ENCODE data around the gene HSP90AB1. TPM values are rescaled to one million over a fixed set of nuclear protein-coding genes. Genes with fewer than 3 reads are reported as not detected.

The HSP90AB1 gene
- total and polyA plus RNA-seq, 9 of the 15 experiments (the other 6 are each of a cell fraction or from before 2014, with no cell fraction given) = 1,780 to 3,358 (median 2,262) TPM

- H3K4me3 ChIP-seq = no peak overlapping the region
- no peaks in the 10 kb centered on the region for H3K27me3 ChIP-seq (ENCODE audit: control insufficient read depth in 2 of 2, insufficient read depth in 2 of 2, low read length in 2 of 2)
- WGBS (ENCODE audit: insufficient coverage, low coverage, missing lambda C conversion rate) = 86% methylated on average over 16 of the region's 16 CpGs
- peaks cover 9% of the 10 kb centered on the region; the same call in 1 of the 3 replicates for H3K79me2 ChIP-seq (ENCODE audit: control insufficient read depth, insufficient read depth, low read length)
- H2AFZ ChIP-seq (ENCODE audit: low read depth, low read length) = no peak overlapping the region
- peak overlapping the region in 1 of 2 experiments; percentile 66; a peak in 2 of 4 replicates for H3K9ac ChIP-seq (ENCODE audit: insufficient read depth in 1 of 2, low read depth in 2 of 2, low read length in 2 of 2)
- CTCF ChIA-PET (ENCODE audit: low intra/inter-chr PET ratio) = interaction anchor here (0.7 to 3.3 kb wide), 2 partner anchors 14 to 60 kb away, joined by 3 to 26 read pairs; no protein-coding TSS in a partner anchor
- in situ Hi-C loops (cut with MboI) = no loop called here
- POLR2A ChIA-PET = interaction anchor here (1.1 to 6.0 kb wide), 2 partner anchors 14 to 101 kb away, joined by 3 to 90 read pairs; partner anchors contain the start of gene HSP90AB1
- FAIRE-seq (no peak), ATAC-seq (no peak), DNase-seq (ENCODE audit: extremely low read depth in 1 of 4, low spot score in 3 of 4) (no peak)
- no peaks in the 10 kb centered on the region for H3K9me1 ChIP-seq (ENCODE audit: control insufficient read depth, insufficient read depth, low read length)
- intact Hi-C loops (cut with micrococcal nuclease) = no loop called here
- H4K20me1 ChIP-seq (replicated peaks; ENCODE audit: control insufficient read depth, insufficient read depth, low read length) = no peaks in the 10 kb centered on the region
- no peak overlapping the region for H3K27ac ChIP-seq (ENCODE audit: extremely low read depth, low read depth, low read length)
- no peaks in the 10 kb centered on the region for H3K9me3 ChIP-seq (replicated peaks; ENCODE audit: control insufficient read depth, insufficient read depth, low read depth, low read length)
- H3K4me1 ChIP-seq (replicated peaks in 1 of 2; ENCODE audit: control insufficient read depth in 2 of 2, insufficient read depth in 2 of 2, low read length in 2 of 2) = peaks cover 11 to 40% of the 10 kb centered on the region in 2 experiments; a peak in 4 of 5 replicates
- TF ChIP-seq HDAC6 (IDR thresholded peaks at IDR 0.05; ENCODE audit: low read depth, low read length) = no peak
- TF ChIP-seq SIX5 (IDR thresholded peaks at IDR 0.05; ENCODE audit: borderline replicate concordance in 1 of 2, insufficient read depth in 1 of 2, low read depth in 1 of 2, low read length in 2 of 2) = no peak
- peak; percentile 18; the same call in 1 of the 2 replicates for TF ChIP-seq RBFOX2 (IDR thresholded peaks at IDR 0.05; ENCODE audit: low read depth, low read length)
- no peak for TF ChIP-seq SMAD2 (IDR thresholded peaks at IDR 0.05; ENCODE audit: low read depth, low read length)
- 0 out of 2 replicates have a peak, but pooled peaks have one; percentile 22 for TF ChIP-seq POLR2G (IDR thresholded peaks at IDR 0.05; ENCODE audit: low read depth, low read length)
- BruUV-seq (replicated peaks) = no TSS peak
- H3K4me2 ChIP-seq (ENCODE audit: insufficient read depth, low read length) = no peak overlapping the region
- H3K36me3 ChIP-seq (ENCODE audit: control insufficient read depth, insufficient read depth, low read length) = peaks cover 70% of the 10 kb centered on the region
These were observed 14.0 kb upstream of the HSP90AB1 start for GRCh38 chr6:44232676-44233566.

Data from K562 (cell line).